GM21526 (cell line): ENCODE results near the gene DENND1A.

Experiments used
- ATAC-seq: cut with Tn5 transposase; IDR thresholded peaks from one replicate; pipeline ENCODE4 v1.9.1; 2021; ENCODE audit warnings: moderate library complexity; ENCODE audit not compliant: unreplicated experiment, low FRiP score

DENND1A gene

GRCh38 chr9:123775289-123776284, 154.3 kb downstream of the DENND1A start:
- ATAC-seq: no peak

- no peak for ATAC-seq
These were observed 156.1 kb downstream of the DENND1A start for GRCh38 chr9:123773783-123774182.

GRCh38 chr9:123772967-123773366, 157.0 kb downstream of the DENND1A start:
- no peak for ATAC-seq

GRCh38 chr9:123772374-123772773, 157.6 kb downstream of the DENND1A start:
- no peak for ATAC-seq

GRCh38 chr9:123771690-123772089, 158.2 kb downstream of the DENND1A start:
- ATAC-seq: no peak

- no peak for ATAC-seq
These were observed 160.2 kb downstream of the DENND1A start for GRCh38 chr9:123769719-123770118.

- no peak for ATAC-seq
These were observed 165.9 kb downstream of the DENND1A start for GRCh38 chr9:123763910-123764588.

- ATAC-seq: no peak
These were observed 167.9 kb downstream of the DENND1A start for GRCh38 chr9:123761905-123762605.

- no peak for ATAC-seq
These were observed 172.0 kb downstream of the DENND1A start for GRCh38 chr9:123757960-123758359.

- ATAC-seq: no peak
These were observed 172.4 kb downstream of the DENND1A start for GRCh38 chr9:123757547-123757946.

- ATAC-seq: no peak
These were observed 173.3 kb downstream of the DENND1A start for GRCh38 chr9:123756484-123757106.

- no peak for ATAC-seq
These were observed 176.2 kb downstream of the DENND1A start for GRCh38 chr9:123753669-123754258.

- no peak for ATAC-seq
These were observed 176.9 kb downstream of the DENND1A start for GRCh38 chr9:123753016-123753415.

- peak; percentile 74 for ATAC-seq
These were observed 180.2 kb downstream of the DENND1A start for GRCh38 chr9:123749580-123750202.

GRCh38 chr9:123746765-123747164, 183.2 kb downstream of the DENND1A start:
- ATAC-seq: no peak

GRCh38 chr9:123745933-123746332, 184.0 kb downstream of the DENND1A start:
- no peak for ATAC-seq

GRCh38 chr9:123745451-123745850, 184.5 kb downstream of the DENND1A start:
- ATAC-seq: no peak

GRCh38 chr9:123743737-123744136, 186.2 kb downstream of the DENND1A start:
- no peak for ATAC-seq

GRCh38 chr9:123742009-123742767, 187.7 kb downstream of the DENND1A start:
- ATAC-seq: no peak
